HCT116 (cell line): ENCODE results near the gene RCAN3. TPM values are rescaled to one million over a fixed set of nuclear protein-coding genes. Genes with fewer than 3 reads are reported as not detected.

Source experiments
- ATAC-seq: fragments of 200-7000 bp; cut with Tn5 transposase; 2 replicates; pipeline ENCODE4 v1.9.1; 2020; ENCODE audit warnings: mild to moderate bottlenecking, moderate library complexity
- BruUV-seq: library from RNA; stranded (reverse); fragments of 400-500 nt; replicated peaks from 2 replicates; lab custom pipeline; 2021; lab: Mats Ljungman, UMichigan
- CTCF ChIA-PET: fragments of 300-600 bp; sonication (Branson Sonifier 250); formaldehyde crosslinking; loops from one replicate; lab custom pipeline; 2021; ENCODE audit warnings: antibody characterized with exemption; lab: Charles Lee
- POLR2A ChIA-PET: fragments of 300-600, 350-600 bp; sonication (Branson Sonifier 250); formaldehyde crosslinking; loops from one replicate; lab custom pipeline; 2021; ENCODE audit warnings: antibody characterized with exemption; lab: Charles Lee
- RAD21 ChIA-PET, 2 experiments: fragments of 300-600 bp; sonication (Branson Sonifier 250); formaldehyde crosslinking; loops; one replicate each; lab custom pipeline; 2023; ENCODE audit warnings: low total read pairs in 2 of 2; ENCODE audit not compliant: uncharacterized antibody in 2 of 2, unreplicated experiment in 2 of 2, low non-redundant PET in 1 of 2; lab: Charles Lee
- DNase-seq: peaks from one replicate; pipeline ENCODE4 v3.0.0-alpha.2; 2010; ENCODE audit warnings: low read depth, low spot score
- H2AFZ ChIP-seq: fragments of 200-600 bp; shearing (Covaris generic), sonication (generic); 2 replicates; pipeline ENCODE4 v1.6.1; 2017; ENCODE audit warnings: low read depth, mixed run types, mixed read lengths, antibody characterized with exemption, low read length; ENCODE audit not compliant: poor library complexity, severe bottlenecking
- H3K27ac ChIP-seq: 2 replicates; pipeline ENCODE4 v1.5.1; 2012; ENCODE audit warnings: low read depth, low read length
- H3K27me3 ChIP-seq: fragments of 200-600 bp; sonication (generic); 2 replicates; pipeline ENCODE4 v1.6.1; 2016; ENCODE audit warnings: mixed run types, low read length, mixed read lengths; ENCODE audit not compliant: insufficient read depth
- H3K36me3 ChIP-seq, 2 experiments: fragments of 200-500 bp in 1 of 2; fragments of 200-600 bp in 1 of 2; sonication (Bioruptor generic) in 1 of 2; sonication (generic) in 1 of 2; 2 replicates each; pipeline versions ENCODE4 v1.5.1 to v1.6.1; 2014 to 2016; ENCODE audit warnings: low read length in 2 of 2, inconsistent platforms in 1 of 2, mixed read lengths in 1 of 2, mixed run types in 1 of 2; ENCODE audit not compliant: insufficient read depth in 2 of 2, control insufficient read depth in 1 of 2
- H3K4me1 ChIP-seq, 2 experiments: fragments of 200-600 bp in 1 of 2; sonication (generic) in 1 of 2; 2 replicates each; pipeline versions ENCODE4 v1.5.1 to v1.6.1; 2012 to 2017; ENCODE audit warnings: low read length in 2 of 2, inconsistent platforms in 1 of 2, mild to moderate bottlenecking in 1 of 2, mixed read lengths in 1 of 2, mixed run types in 1 of 2, moderate library complexity in 1 of 2; ENCODE audit not compliant: insufficient read depth in 2 of 2, control insufficient read depth in 1 of 2
- H3K4me2 ChIP-seq: fragments of 200-600 bp; sonication (generic); 2 replicates; pipeline ENCODE4 v1.6.1; 2017; ENCODE audit warnings: mixed run types, low read length, mixed read lengths
- H3K4me3 ChIP-seq, 2 experiments: fragments of 200-600 bp in 1 of 2; sonication (generic) in 1 of 2; replicated peaks in 1 of 2; 2 replicates each; pipeline ENCODE4 v1.5.1; 2011 to 2016; ENCODE audit warnings: low read length in 2 of 2, control low read depth in 1 of 2, low read depth in 1 of 2, mild to moderate bottlenecking in 1 of 2, mixed read lengths in 1 of 2, mixed run types in 1 of 2
- H3K79me2 ChIP-seq: fragments of 200-600 bp; sonication (generic); 2 replicates; pipeline ENCODE4 v1.6.1; 2017; ENCODE audit warnings: mild to moderate bottlenecking, mixed run types, low read length, moderate library complexity, mixed read lengths; ENCODE audit not compliant: insufficient read depth
- H3K9ac ChIP-seq: fragments of 200-600 bp; sonication (generic); 2 replicates; pipeline ENCODE4 v1.6.1; 2016; ENCODE audit warnings: low read length, mixed read lengths
- H3K9me2 ChIP-seq: fragments of 200-600 bp; sonication (generic), shearing (Covaris generic); 2 replicates; pipeline ENCODE4 v1.6.1; 2017; ENCODE audit warnings: mixed run types, mild to moderate bottlenecking, moderate library complexity; ENCODE audit not compliant: insufficient read depth
- H3K9me3 ChIP-seq, 2 experiments: fragments of 200-500 bp in 1 of 2; fragments of 200-600 bp in 1 of 2; sonication (Bioruptor generic) in 1 of 2; sonication (generic) in 1 of 2; 2 replicates each; pipeline ENCODE4 v1.6.1; 2014 to 2017; ENCODE audit warnings: low read length in 2 of 2, mixed read lengths in 2 of 2, inconsistent platforms in 1 of 2, low read depth in 1 of 2, mild to moderate bottlenecking in 1 of 2, mixed run types in 1 of 2, moderate library complexity in 1 of 2; ENCODE audit not compliant: control insufficient read depth in 1 of 2, insufficient read depth in 1 of 2
- H4K20me1 ChIP-seq: fragments of 200-600 bp; sonication (generic), shearing (Covaris generic); 2 replicates; pipeline ENCODE4 v1.6.1; 2017; ENCODE audit warnings: mixed run types, mild to moderate bottlenecking, moderate library complexity; ENCODE audit not compliant: insufficient read depth
- ATF3 ChIP-seq: IDR thresholded peaks from 2 replicates; pipeline ENCODE4 v1.6.1; 2012
- CBX3 ChIP-seq: IDR thresholded peaks from 2 replicates; pipeline ENCODE4 v1.6.1; 2012; ENCODE audit warnings: low read depth
- CEBPB ChIP-seq: IDR thresholded peaks from 2 replicates; pipeline ENCODE4 v1.6.1; 2012; ENCODE audit warnings: low read depth
- CTCF ChIP-seq, 3 experiments: fragments of 200-600 bp in 1 of 3; sonication (generic) in 1 of 3; IDR thresholded peaks in 2 of 3; conservative IDR thresholded peaks in 1 of 3; 2 replicates each; pipeline ENCODE4 v1.5.1; 2012 to 2017; ENCODE audit warnings: low read depth in 2 of 3, low read length in 2 of 3, antibody characterized with exemption in 1 of 3, borderline replicate concordance in 1 of 3, control low read depth in 1 of 3, mild to moderate bottlenecking in 1 of 3, mixed read lengths in 1 of 3, mixed run types in 1 of 3, moderate library complexity in 1 of 3; ENCODE audit not compliant: insufficient read depth in 1 of 3
- EGR1 ChIP-seq: IDR thresholded peaks from 2 replicates; pipeline ENCODE4 v1.6.1; 2012; ENCODE audit warnings: low read depth
- EZH2 ChIP-seq: fragments of 200-600 bp; sonication (generic); IDR thresholded peaks from 2 replicates; pipeline ENCODE4 v1.6.1; 2017; ENCODE audit warnings: antibody characterized with exemption, mixed run types
- FOSL1 ChIP-seq: IDR thresholded peaks from 2 replicates; pipeline ENCODE4 v1.6.1; 2012; ENCODE audit warnings: low read depth
- MAX ChIP-seq: IDR thresholded peaks from 2 replicates; pipeline ENCODE4 v1.6.1; 2012
- POLR2A ChIP-seq: IDR thresholded peaks from 2 replicates; pipeline ENCODE4 v1.7.0; 2011; ENCODE audit warnings: borderline replicate concordance; ENCODE audit not compliant: insufficient read depth, insufficient read length; ENCODE audit errors: extremely low read depth
- POLR2AphosphoS5 ChIP-seq: IDR thresholded peaks from 2 replicates; pipeline ENCODE4 v1.6.1; 2011; ENCODE audit warnings: mild to moderate bottlenecking, low read depth, low read length, moderate library complexity
- RAD21 ChIP-seq: IDR thresholded peaks from 2 replicates; pipeline ENCODE4 v1.6.1; 2012; ENCODE audit warnings: low read depth, mild to moderate bottlenecking
- REST ChIP-seq: IDR thresholded peaks from 2 replicates; pipeline ENCODE4 v1.6.1; 2012; ENCODE audit warnings: low read depth
- SP1 ChIP-seq: IDR thresholded peaks from 2 replicates; pipeline ENCODE4 v1.6.1; 2012; ENCODE audit warnings: low read depth
- SRF ChIP-seq: IDR thresholded peaks from 2 replicates; pipeline ENCODE4 v1.6.1; 2012; ENCODE audit warnings: low read depth
- TCF7L2 ChIP-seq: IDR thresholded peaks from 2 replicates; pipeline ENCODE4 v1.7.0; 2011; ENCODE audit warnings: borderline replicate concordance, inconsistent platforms; ENCODE audit not compliant: insufficient read depth, insufficient read length; ENCODE audit errors: extremely low read depth
- YY1 ChIP-seq: IDR thresholded peaks from 2 replicates; pipeline ENCODE4 v1.6.1; 2011; ENCODE audit warnings: low read length, low read depth, moderate library complexity, mild to moderate bottlenecking; ENCODE audit not compliant: insufficient replicate concordance; ENCODE audit errors: extremely low read depth
- ZBTB33 ChIP-seq: IDR thresholded peaks from 2 replicates; pipeline ENCODE4 v1.6.1; 2011; ENCODE audit warnings: mild to moderate bottlenecking, low read length, moderate library complexity; ENCODE audit not compliant: insufficient replicate concordance; ENCODE audit errors: extremely low read depth
- ZFX ChIP-seq: fragments of 450-650 bp; IDR thresholded peaks from 2 replicates; pipeline ENCODE4 v1.6.1; 2017
- ZNF274 ChIP-seq: fragments of 200-500 bp; sonication (Bioruptor generic); IDR thresholded peaks from 2 replicates; pipeline ENCODE4 v1.6.1; 2014; ENCODE audit warnings: mild to moderate bottlenecking, low read depth, low read length, inconsistent platforms
- intact Hi-C: fragments of 100-400 bp; cut with micrococcal nuclease; formaldehyde crosslinking; loops from 2 replicates; pipeline ENCODE4 v1.10.0; 2022
- total RNA-seq: library from RNA; stranded (reverse); gene quantifications from one replicate; pipeline ENCODE4 v1.2.1, GENCODE V29; 2021; ENCODE audit not compliant: unreplicated experiment

Gene RCAN3
- total RNA-seq, 1 experiment from 2014 or later: 13.3 TPM

- Histone ChIP-seq H4K20me1 (no peaks in the 10 kb centered on the region), H3K9ac (no peak overlapping the region), H3K79me2 (no peaks in the 10 kb centered on the region), H2AFZ (no peak overlapping the region), H3K36me3 (no peaks in the 10 kb centered on the region)
- no peak for DNase-seq
- intact Hi-C loops: no loop called here
- ChIA-PET CTCF (interaction anchor here (0.9 to 1.5 kb wide), 2 partner anchors 21 to 283 kb away, joined by 3 read pairs; no protein-coding TSS in a partner anchor), POLR2A (no interaction called here), RAD21 (no interaction called here)
- TF ChIP-seq POLR2A (no peak), EGR1 (no peak), CBX3 (no peak), ZBTB33 (no peak), EZH2 (no peak), POLR2AphosphoS5 (no peak), SRF (no peak), SP1 (no peak), TCF7L2 (no peak), RAD21 (no peak), ZNF274 (no peak), ZFX (no peak), CEBPB (no peak), REST (no peak), MAX (no peak), ATF3 (no peak), YY1 (no peak), CTCF (IDR thresholded peaks at IDR 0.05 in 2 of 3, conservative IDR thresholded peaks at IDR 0.05 in 1 of 3; ENCODE audit: borderline replicate concordance in 1 of 3, insufficient read depth in 1 of 3, low read depth in 2 of 3, low read length in 2 of 3) (no peak), FOSL1 (no peak)
- TF ChIP-seq, all 23 proteins: peak for 0
- no peaks in the 10 kb centered on the region for H3K9me2 ChIP-seq
- no TSS peak for BruUV-seq
- H3K4me3 ChIP-seq: no peak overlapping the region
- peaks cover under 1 to 11% of the 10 kb centered on the region in 2 experiments; a peak in 3 of 4 replicates for H3K4me1 ChIP-seq
- H3K4me2 ChIP-seq: no peak overlapping the region
- no peak for ATAC-seq
- no peaks in the 10 kb centered on the region for H3K9me3 ChIP-seq
- H3K27me3 ChIP-seq: no peaks in the 10 kb centered on the region
- H3K27ac ChIP-seq: no peak overlapping the region
These were observed 44.6 kb downstream of the RCAN3 start for GRCh38 chr1:24547195-24547594.
